Body of pancreas (tissue), 4 donors: ENCODE results near the gene KRTCAP2. TPM values are rescaled to one million over a fixed set of nuclear protein-coding genes. Genes with fewer than 3 reads are reported as not detected.

Experiments
- ATAC-seq: fragments of 150-250 bp; one replicate; pipeline ENCODE4 v1.9.1; 2016
- DNase-seq, 4 donors: peaks; one replicate each; pipeline ENCODE4 v3.0.0-alpha.2; 2019
- H3K27ac ChIP-seq, 4 donors: fragments of 200-600 bp; sonication (generic); 1 replicate in 3 of 4; 2 replicates in 1 of 4; pipeline versions ENCODE4 v1.5.1 to v1.6.1; 2016 to 2019; ENCODE audit warnings: mild to moderate bottlenecking in 1 of 4, mixed read lengths in 1 of 4, moderate library complexity in 1 of 4
- H3K27me3 ChIP-seq, 2 donors: fragments of 200-600 bp; sonication (generic); one replicate each; pipeline ENCODE4 v1.6.0; 2016; ENCODE audit warnings: mild to moderate bottlenecking in 1 of 2
- H3K36me3 ChIP-seq, 2 donors: fragments of 200-600 bp; sonication (generic); replicated peaks in 1 of 2; 2 replicates each; pipeline ENCODE4 v1.5.1; 2016; ENCODE audit warnings: low read depth in 2 of 2; ENCODE audit not compliant: insufficient read depth in 1 of 2
- H3K4me1 ChIP-seq: fragments of 200-600 bp; sonication (generic); one replicate; pipeline ENCODE4 v1.6.0; 2016
- H3K4me3 ChIP-seq, 2 donors: fragments of 200-600 bp; sonication (generic); 1 replicate in 1 of 2; 2 replicates in 1 of 2; pipeline ENCODE4 v1.5.1; 2016 to 2019
- H3K9me3 ChIP-seq, 3 donors: fragments of 200-600 bp; sonication (generic); 1 replicate in 2 of 3; 2 replicates in 1 of 3; pipeline ENCODE4 v1.5.1; 2016
- CTCF ChIP-seq, 7 experiments: fragments of 450-650 bp in 4 of 7; fragments of 200-600 bp in 3 of 7; sonication (generic) in 3 of 7; IDR thresholded peaks; one replicate each; pipeline ENCODE4 v1.5.1; 2016 to 2019; ENCODE audit warnings: antibody characterized with exemption in 7 of 7
- POLR2A ChIP-seq, 3 donors: fragments of 450-650 bp; IDR thresholded peaks; one replicate each; pipeline ENCODE4 v1.6.1; 2016; ENCODE audit warnings: antibody characterized with exemption in 3 of 3, mild to moderate bottlenecking in 2 of 3
- WGBS, 2 donors: methylation state at CpG; one replicate each; pipeline ENCODE4 v1.1.5; 2017; 5-methylcytosine and 5-hydroxymethylcytosine counted together
- intact Hi-C: fragments of 100-400 bp; cut with DNase I; formaldehyde crosslinking; loops from one replicate; pipeline ENCODE4 v1.15.1; 2023
- total RNA-seq, 2 donors: library from RNA; depleted of rRNA; stranded (reverse); fragments of >200 nt; gene quantifications; one replicate each; pipeline ENCODE4 v1.1.0, GENCODE V29; 2016

KRTCAP2 gene
- total RNA-seq, 2 donors from 2014 or later = 46.4 to 71.5 TPM

- no peaks in the 10 kb centered on the region for H3K27me3 ChIP-seq
- 81 to 82% methylated on average over 5 to 6 of the region's 6 CpGs for WGBS, 2 donors
- TF ChIP-seq POLR2A (IDR thresholded peaks at IDR 0.05) (no peak), CTCF (IDR thresholded peaks at IDR 0.05) (no peak)
- intact Hi-C loops = no loop called here
- no peaks in the 10 kb centered on the region for H3K9me3 ChIP-seq
- H3K27ac ChIP-seq = peak overlapping the region in 3 of 4 donors; percentile 94 to 99 (median 99)
- peaks cover 0 to 9% of the 10 kb centered on the region in 2 donors for H3K36me3 ChIP-seq
- H3K4me3 ChIP-seq = no peak overlapping the region
- DNase-seq (no peak), ATAC-seq (no peak)
- H3K4me1 ChIP-seq = peaks cover 64% of the 10 kb centered on the region
These were observed 35.8 kb downstream of the KRTCAP2 start for GRCh38 chr1:155137154-155137949.

GRCh38 chr1:155136748-155137147, 36.4 kb downstream of the KRTCAP2 start:
- WGBS, 2 donors = 11 to 33% methylated on average over 3 to 6 of the region's 6 CpGs
- TF ChIP-seq CTCF (IDR thresholded peaks at IDR 0.05) (no peak), POLR2A (IDR thresholded peaks at IDR 0.05) (no peak)
- intact Hi-C loops = no loop called here
- peak; percentile 27 to 55 (median 42) for DNase-seq
- Histone ChIP-seq H3K4me3 (no peak overlapping the region), H3K36me3 (peaks cover 2 to 9% of the 10 kb centered on the region in 2 donors), H3K9me3 (no peaks in the 10 kb centered on the region), H3K27ac (peak overlapping the region; percentile 29 to 99 (median 96)), H3K27me3 (no peaks in the 10 kb centered on the region), H3K4me1 (peaks cover 70% of the 10 kb centered on the region)
- no peak for ATAC-seq

- 0 to 2% methylated on average over 10 to 49 of the region's 52 CpGs for WGBS, 2 donors
- DNase-seq (peak; percentile 96 to 97 (median 97)), ATAC-seq (peak; percentile 87)
- peaks cover 4 to 9% of the 10 kb centered on the region in 2 donors for H3K36me3 ChIP-seq
- no peaks in the 10 kb centered on the region for H3K9me3 ChIP-seq
- TF ChIP-seq CTCF (IDR thresholded peaks at IDR 0.05) = peak; percentile 22 to 74 (median 65)
- TF ChIP-seq POLR2A (IDR thresholded peaks at IDR 0.05) = peak; percentile 87 to 92 (median 90)
- H3K4me3 ChIP-seq = peak within 1 kb of the TSS; percentile 33 to 70
- intact Hi-C loops = no loop called here
- peaks cover 82% of the 10 kb centered on the region for H3K4me1 ChIP-seq
- no peaks in the 10 kb centered on the region for H3K27me3 ChIP-seq
- peak within 1 kb of the TSS; percentile 94 to 99 (median 98) for H3K27ac ChIP-seq
These were observed 37.6 kb downstream of the KRTCAP2 start, which contains the start of gene SLC50A1 for GRCh38 chr1:155135415-155136028. SLC50A1 (plus strand) TSS chr1:155135852; CDS start chr1:155135912, 60 bp downstream.

GRCh38 chr1:155134880-155135414, 38.2 kb downstream of the KRTCAP2 start:
- no peaks in the 10 kb centered on the region for H3K9me3 ChIP-seq
- DNase-seq (peak; percentile 92 to 97 (median 96)), ATAC-seq (peak; percentile 76)
- H3K36me3 ChIP-seq = peaks cover 4 to 9% of the 10 kb centered on the region in 2 donors
- peaks cover 88% of the 10 kb centered on the region for H3K4me1 ChIP-seq
- intact Hi-C loops = loop anchor here (5.0 kb wide), 1 partner anchor 32 kb away; no protein-coding TSS in a partner anchor
- H3K27ac ChIP-seq = peak overlapping the region; percentile 94 to 99 (median 98)
- H3K4me3 ChIP-seq = no peak overlapping the region
- WGBS, 2 donors = 5 to 7% methylated on average over 18 of the region's 18 CpGs
- TF ChIP-seq CTCF (IDR thresholded peaks at IDR 0.05) = no peak
- peak in 1 of 3 donors; percentile 3 for TF ChIP-seq POLR2A (IDR thresholded peaks at IDR 0.05)
- no peaks in the 10 kb centered on the region for H3K27me3 ChIP-seq
